ENCODE measurements around the gene CNPY4.

The CNPY4 gene

GRCh38 chr7:100100420-100101015, 18.9 kb upstream of the CNPY4 start:
- Histone ChIP-seq H3K9ac (ENCODE audit: low read depth, low read length) (peak overlapping the region; percentile 93), H3K9me3 (ENCODE audit: insufficient read depth, low read length, severe bottlenecking) (no peaks in the 10 kb centered on the region), H3K4me1 (ENCODE audit: insufficient read depth, low read length) (peaks cover 53% of the 10 kb centered on the region), H4K20me1 (ENCODE audit: insufficient read depth, low read length) (peaks cover 46% of the 10 kb centered on the region), H3K27me3 (ENCODE audit: insufficient read depth, low read length, poor library complexity) (no peaks in the 10 kb centered on the region), H3K79me2 (ENCODE audit: insufficient read depth, low read length) (peaks cover 70% of the 10 kb centered on the region), H2AFZ (ENCODE audit: low read depth, low read length) (peak overlapping the region; percentile 61), H3K4me3 (ENCODE audit: low read depth in 1 of 2, low read length in 2 of 2) (peak overlapping the region; percentile 64 to 76), H3K36me3 (ENCODE audit: insufficient read depth, low read length) (peaks cover 77% of the 10 kb centered on the region), H3K27ac (ENCODE audit: low read length) (peak overlapping the region; percentile 93), H3K4me2 (ENCODE audit: insufficient read depth, low read length) (peak overlapping the region; percentile 68)
- peak; percentile 76 for ATAC-seq (ENCODE audit: insufficient read depth, low read depth)
- DNase-seq, result peak; percentile 91
- TF ChIP-seq CTCF (IDR thresholded peaks at IDR 0.05; ENCODE audit: borderline replicate concordance, extremely low read depth, low read length, poor library complexity, severe bottlenecking), result no peak
- no peak for TF ChIP-seq EZH2 (IDR thresholded peaks at IDR 0.05; ENCODE audit: borderline replicate concordance, low read depth, low read length, severe bottlenecking)

- Histone ChIP-seq H3K9ac (ENCODE audit: low read depth, low read length) (peak within 1 kb of the TSS; percentile 93), H3K36me3 (ENCODE audit: insufficient read depth, low read length) (peaks cover 77% of the 10 kb centered on the region), H2AFZ (ENCODE audit: low read depth, low read length) (peak within 1 kb of the TSS; percentile 66), H3K4me3 (ENCODE audit: low read depth in 1 of 2, low read length in 2 of 2) (peak within 1 kb of the TSS; percentile 64 to 76), H3K9me3 (ENCODE audit: insufficient read depth, low read length, severe bottlenecking) (no peaks in the 10 kb centered on the region), H3K79me2 (ENCODE audit: insufficient read depth, low read length) (peaks cover 63% of the 10 kb centered on the region), H3K27ac (ENCODE audit: low read length) (peak within 1 kb of the TSS; percentile 93), H3K4me1 (ENCODE audit: insufficient read depth, low read length) (peaks cover 46% of the 10 kb centered on the region), H3K4me2 (ENCODE audit: insufficient read depth, low read length) (peak within 1 kb of the TSS; percentile 80), H4K20me1 (ENCODE audit: insufficient read depth, low read length) (peaks cover 39% of the 10 kb centered on the region), H3K27me3 (ENCODE audit: insufficient read depth, low read length, poor library complexity) (no peaks in the 10 kb centered on the region)
- no peak for TF ChIP-seq CTCF (IDR thresholded peaks at IDR 0.05; ENCODE audit: borderline replicate concordance, extremely low read depth, low read length, poor library complexity, severe bottlenecking)
- no peak for TF ChIP-seq EZH2 (IDR thresholded peaks at IDR 0.05; ENCODE audit: borderline replicate concordance, low read depth, low read length, severe bottlenecking)
- DNase-seq (peak; percentile 99), ATAC-seq (ENCODE audit: insufficient read depth, low read depth) (peak; percentile 86)
Measured at GRCh38 chr7:100101016-100101862, 18.2 kb upstream of the CNPY4 start, which contains the start of the genes AP4M1 and MCM7. TSS of gene AP4M1 (plus strand) at chr7:100101643. CDS start at chr7:100101715, 72 bp downstream. TSS of gene MCM7 (minus strand) at chr7:100101397. CDS start at chr7:100101294, 103 bp downstream.

- H3K4me1 ChIP-seq (ENCODE audit: insufficient read depth, low read length), result peaks cover 35% of the 10 kb centered on the region
- peak overlapping the region; percentile 80 for H3K4me2 ChIP-seq (ENCODE audit: insufficient read depth, low read length)
- H4K20me1 ChIP-seq (ENCODE audit: insufficient read depth, low read length), result peaks cover 23% of the 10 kb centered on the region
- H3K9me3 ChIP-seq (ENCODE audit: insufficient read depth, low read length, severe bottlenecking), result no peaks in the 10 kb centered on the region
- DNase-seq, result no peak
- H3K4me3 ChIP-seq (ENCODE audit: low read depth in 1 of 2, low read length in 2 of 2), result peak overlapping the region in 1 of 2 experiments; percentile 64; a peak in 2 of 4 replicates
- H3K79me2 ChIP-seq (ENCODE audit: insufficient read depth, low read length), result peaks cover 48% of the 10 kb centered on the region
- no peak overlapping the region for H2AFZ ChIP-seq (ENCODE audit: low read depth, low read length)
- H3K9ac ChIP-seq (ENCODE audit: low read depth, low read length), result peak overlapping the region; percentile 93
- no peak overlapping the region; the same call in 1 of the 2 replicates for H3K27ac ChIP-seq (ENCODE audit: low read length)
- ATAC-seq (ENCODE audit: insufficient read depth, low read depth), result no peak
- H3K36me3 ChIP-seq (ENCODE audit: insufficient read depth, low read length), result peaks cover 77% of the 10 kb centered on the region
- TF ChIP-seq EZH2 (IDR thresholded peaks at IDR 0.05; ENCODE audit: borderline replicate concordance, low read depth, low read length, severe bottlenecking), result no peak
- H3K27me3 ChIP-seq (ENCODE audit: insufficient read depth, low read length, poor library complexity), result no peaks in the 10 kb centered on the region
Measured at GRCh38 chr7:100102950-100103840, 16.2 kb upstream of the CNPY4 start.

All from DND-41 (cell line).